IMR-90 (cell line): ENCODE measurements around the gene MOCOS.

Source experiments
- RAD21 ChIP-seq: IDR thresholded peaks from 2 replicates; pipeline ENCODE4 v1.6.1; 2012; ENCODE audit warnings: low read length, improper control_type of control experiment
- TF ChIP-seq, protein P1 (sequence below): conservative IDR thresholded peaks from 2 replicates; pipeline ENCODE4 v1.5.1; 2012; ENCODE audit warnings: mild to moderate bottlenecking, low read depth, low read length, improper control_type of control experiment

DNA sequence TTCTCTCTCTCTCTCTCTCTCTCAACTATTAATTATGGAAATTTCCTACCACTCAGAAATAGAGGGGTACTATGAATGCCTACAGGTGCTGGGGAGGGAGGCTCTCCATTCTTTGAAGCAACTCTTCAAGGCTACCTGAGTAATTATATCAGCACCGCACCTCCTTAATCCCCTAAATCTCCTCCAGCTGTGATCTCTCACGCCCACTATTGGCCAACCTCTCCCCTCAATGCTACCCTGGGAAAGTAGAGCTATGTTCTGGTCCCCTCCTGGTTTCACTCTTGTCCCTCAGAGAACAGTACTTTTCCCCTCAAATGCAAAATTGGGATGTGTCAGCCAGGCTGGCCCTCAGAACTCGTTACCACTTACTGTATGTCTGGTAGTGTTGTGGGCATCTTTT lies 1.6 kb downstream of the MOCOS start:
- TF ChIP-seq, protein P1, sequence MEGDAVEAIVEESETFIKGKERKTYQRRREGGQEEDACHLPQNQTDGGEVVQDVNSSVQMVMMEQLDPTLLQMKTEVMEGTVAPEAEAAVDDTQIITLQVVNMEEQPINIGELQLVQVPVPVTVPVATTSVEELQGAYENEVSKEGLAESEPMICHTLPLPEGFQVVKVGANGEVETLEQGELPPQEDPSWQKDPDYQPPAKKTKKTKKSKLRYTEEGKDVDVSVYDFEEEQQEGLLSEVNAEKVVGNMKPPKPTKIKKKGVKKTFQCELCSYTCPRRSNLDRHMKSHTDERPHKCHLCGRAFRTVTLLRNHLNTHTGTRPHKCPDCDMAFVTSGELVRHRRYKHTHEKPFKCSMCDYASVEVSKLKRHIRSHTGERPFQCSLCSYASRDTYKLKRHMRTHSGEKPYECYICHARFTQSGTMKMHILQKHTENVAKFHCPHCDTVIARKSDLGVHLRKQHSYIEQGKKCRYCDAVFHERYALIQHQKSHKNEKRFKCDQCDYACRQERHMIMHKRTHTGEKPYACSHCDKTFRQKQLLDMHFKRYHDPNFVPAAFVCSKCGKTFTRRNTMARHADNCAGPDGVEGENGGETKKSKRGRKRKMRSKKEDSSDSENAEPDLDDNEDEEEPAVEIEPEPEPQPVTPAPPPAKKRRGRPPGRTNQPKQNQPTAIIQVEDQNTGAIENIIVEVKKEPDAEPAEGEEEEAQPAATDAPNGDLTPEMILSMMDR: no peak
- TF ChIP-seq RAD21: no peak
